HS-5 (cell line): ENCODE measurements around the gene PTPN22.

Experiments used
- DNase-seq: peaks from one replicate; pipeline ENCODE4 v3.0.0-alpha.2; 2012; ENCODE audit warnings: low read depth

PTPN22 gene

GRCh38 chr1:113850127-113850796, 21.2 kb downstream of the PTPN22 start:
- no peak for DNase-seq

DNA sequence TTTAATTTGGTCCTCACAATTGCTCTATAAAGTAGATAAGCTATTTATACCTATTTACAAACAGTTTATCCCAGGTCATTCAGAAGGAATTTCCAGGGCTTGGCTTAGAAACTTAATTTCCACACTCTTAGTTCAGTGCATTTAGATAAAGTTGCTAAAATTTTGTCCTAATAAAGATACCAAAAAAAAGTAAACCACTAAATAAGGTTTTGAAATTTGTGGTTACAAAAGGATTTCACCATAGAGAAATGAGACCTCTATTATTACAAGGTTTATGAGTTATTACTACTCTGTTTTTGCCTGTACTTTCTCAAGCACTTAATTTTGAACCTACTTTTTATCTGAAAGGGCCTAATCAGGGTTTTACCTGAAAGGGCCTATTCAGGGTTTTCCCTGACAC, 22.4 kb downstream of the PTPN22 start:
- DNase-seq: no peak

GRCh38 chr1:113846391-113847035, 25.0 kb downstream of the PTPN22 start:
- DNase-seq: no peak

DNA sequence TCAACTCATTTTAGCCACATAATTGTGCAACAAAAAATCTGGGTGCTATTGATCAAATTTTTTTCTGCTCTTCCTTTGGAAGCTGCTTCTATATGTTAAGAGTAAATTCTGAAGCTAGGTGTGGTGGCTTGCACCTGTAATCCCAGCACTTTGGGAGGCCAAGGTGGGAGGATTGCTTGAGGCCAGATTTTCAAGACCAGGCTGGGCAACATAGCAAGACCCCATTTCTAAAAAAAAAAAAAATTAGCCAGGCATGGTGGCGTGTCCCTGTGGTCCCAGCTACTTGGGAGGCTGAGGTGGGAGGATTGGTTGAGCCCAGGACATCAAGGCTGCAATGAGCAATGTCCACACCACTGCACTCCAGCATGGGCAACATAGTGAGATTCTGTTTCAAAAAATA, 35.0 kb downstream of the PTPN22 start:
- DNase-seq: no peak

DNA sequence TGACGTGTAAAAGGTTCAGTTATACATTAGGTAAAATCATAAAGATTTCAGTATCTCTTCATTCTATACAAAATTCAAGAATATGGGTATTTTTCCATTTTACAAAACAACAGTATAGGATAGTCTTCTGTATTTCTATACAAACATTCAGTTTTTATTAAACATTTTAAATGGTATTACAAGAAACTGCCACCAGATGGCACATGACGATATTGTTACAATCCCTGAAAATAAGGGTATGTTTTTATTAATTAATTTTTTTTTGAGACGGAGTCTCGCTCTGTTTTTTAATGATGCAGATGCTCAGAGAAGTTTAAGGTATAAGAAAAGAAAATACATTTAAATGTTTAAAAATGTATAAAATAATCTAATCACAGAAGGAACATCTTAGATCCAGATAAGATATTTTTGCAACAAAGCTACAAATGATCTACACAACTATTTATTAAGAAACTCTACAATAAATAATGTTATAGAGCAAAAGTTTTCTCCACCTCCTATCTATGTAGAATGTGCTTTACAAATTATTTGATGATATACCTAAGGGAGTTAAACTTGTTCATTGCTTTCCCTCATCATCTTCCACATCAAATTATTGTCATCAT, 35.7 kb downstream of the PTPN22 start:
- DNase-seq: peak; percentile 45

- DNase-seq: no peak
These were observed 36.8 kb downstream of the PTPN22 start for GRCh38 chr1:113834716-113835115.

DNA sequence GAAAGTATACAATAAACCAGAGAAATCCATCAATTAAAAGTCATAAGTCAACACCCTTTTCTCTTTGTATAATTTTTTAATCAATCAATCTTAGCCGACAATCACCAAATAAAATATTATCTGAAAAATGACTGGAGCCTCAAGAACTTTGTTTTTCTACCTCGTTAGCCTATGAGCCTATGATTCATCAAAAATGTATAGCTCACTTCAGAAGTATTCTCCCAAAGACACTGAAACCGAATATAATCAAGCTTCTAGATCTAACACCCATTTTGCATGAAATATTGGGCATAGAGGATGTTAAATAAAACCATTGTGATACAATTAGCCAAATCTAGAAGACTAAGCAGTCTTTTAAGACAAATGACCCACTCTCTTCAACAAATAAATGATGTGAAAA, 41.5 kb downstream of the PTPN22 start:
- DNase-seq: peak; percentile 36

DNA sequence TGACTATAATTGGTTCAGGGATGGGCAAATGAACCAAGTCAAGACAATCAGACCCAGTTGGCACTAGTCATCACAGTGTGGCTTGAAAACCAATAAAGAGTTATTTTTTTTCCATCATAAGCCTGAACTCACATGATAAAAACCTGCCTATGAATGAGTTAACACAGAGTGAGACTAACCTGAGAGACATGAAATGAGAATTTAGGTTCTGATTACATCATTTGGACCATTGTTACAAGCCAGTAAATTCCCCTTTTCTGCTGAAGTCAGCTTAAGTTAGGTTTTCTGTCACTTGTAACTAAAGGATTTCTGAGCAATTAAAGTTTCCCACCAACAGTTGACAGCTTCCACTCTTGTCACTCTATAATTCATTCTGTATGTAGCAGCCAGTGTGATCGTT, 49.6 kb downstream of the PTPN22 start:
- no peak for DNase-seq

GRCh38 chr1:113818578-113818977, 52.9 kb downstream of the PTPN22 start:
- DNase-seq: no peak

- DNase-seq: no peak
These were observed 58.3 kb downstream of the PTPN22 start for GRCh38 chr1:113813218-113813617.

GRCh38 chr1:113812661-113813135, 58.8 kb downstream of the PTPN22 start:
- no peak for DNase-seq

GRCh38 chr1:113811888-113812660, 59.4 kb downstream of the PTPN22 start, which contains the start of gene RSBN1:
TSS of gene RSBN1 (minus strand) at chr1:113812476. CDS start at chr1:113812412, 64 bp downstream.
- peak; percentile 98 for DNase-seq

DNA sequence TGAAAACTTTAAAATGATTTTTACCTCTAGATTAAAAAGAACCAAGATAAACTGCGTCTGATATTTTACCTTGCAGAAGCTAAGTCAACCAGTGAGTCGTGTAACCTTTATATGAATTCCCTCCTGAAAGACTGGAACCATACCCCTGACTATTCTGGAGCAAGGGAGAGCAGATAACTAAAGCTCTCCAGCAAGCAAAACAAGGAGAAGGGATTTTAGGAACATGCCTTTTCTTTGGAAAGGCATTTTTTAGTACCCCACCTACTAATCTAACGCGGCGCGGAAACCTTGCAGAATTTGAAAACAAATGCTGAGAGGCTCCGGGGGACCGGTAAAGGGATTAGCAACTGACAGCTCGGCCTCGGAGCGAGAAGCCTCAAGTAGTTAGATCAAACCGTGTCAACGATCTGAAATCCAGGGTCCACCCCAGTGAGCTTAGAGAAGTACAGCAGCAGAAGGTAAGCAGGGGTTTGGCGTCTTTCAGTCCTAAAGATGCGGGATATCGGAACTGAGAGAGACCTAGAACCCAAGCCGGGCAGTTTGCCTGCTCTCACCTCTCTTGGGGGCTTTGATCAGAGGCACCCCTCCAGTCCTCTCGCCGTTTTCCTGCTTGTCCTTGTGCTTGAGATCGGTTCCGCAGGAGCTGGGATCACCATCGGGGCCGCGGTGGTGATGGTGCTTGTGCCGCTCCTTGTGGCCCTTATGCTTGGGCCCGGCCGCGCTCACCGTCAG, 60.2 kb downstream of the PTPN22 start:
- peak; percentile 23 for DNase-seq

DNA sequence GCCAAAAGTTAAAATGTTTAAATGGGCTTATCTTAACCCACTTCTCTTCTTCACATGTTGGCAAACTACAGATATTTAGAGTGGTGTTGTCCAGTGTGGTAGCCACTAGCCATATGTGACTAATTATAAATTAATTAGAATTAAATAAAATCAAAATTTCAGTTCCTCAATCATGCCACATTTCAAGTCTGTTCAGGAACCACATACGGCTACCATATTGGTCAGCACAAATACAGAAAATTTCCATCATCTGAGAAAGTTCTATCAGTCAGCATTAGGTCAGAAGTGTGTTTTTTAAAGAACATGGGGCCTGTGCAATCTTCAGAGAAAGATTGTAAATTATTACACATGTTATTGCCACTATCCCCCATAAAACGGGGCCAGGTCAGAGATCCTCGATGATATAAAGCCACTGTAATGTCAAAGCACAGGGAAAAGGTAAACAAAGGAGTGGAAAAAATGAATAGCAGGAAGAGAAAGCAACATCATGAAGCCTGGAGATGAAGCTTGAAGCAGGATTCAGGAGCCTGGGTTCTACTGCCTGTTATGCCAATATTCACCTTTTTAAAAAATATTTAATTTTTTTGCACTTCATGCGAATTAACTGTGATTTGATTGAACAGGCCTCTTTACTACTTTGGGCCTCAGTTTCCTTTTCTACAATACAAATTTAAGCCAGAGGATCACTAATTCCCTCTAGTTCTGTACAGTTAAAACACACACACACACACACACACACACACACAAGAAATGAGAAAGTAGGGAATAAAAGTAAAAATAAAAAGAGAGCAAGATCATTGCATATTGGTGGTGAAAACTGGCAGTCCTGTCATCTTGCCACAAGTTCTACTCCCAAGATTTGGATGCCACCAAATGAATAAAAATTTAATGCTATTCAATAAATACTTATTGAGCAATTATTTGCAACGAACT, 61.6 kb downstream of the PTPN22 start:
- DNase-seq: no peak

DNA sequence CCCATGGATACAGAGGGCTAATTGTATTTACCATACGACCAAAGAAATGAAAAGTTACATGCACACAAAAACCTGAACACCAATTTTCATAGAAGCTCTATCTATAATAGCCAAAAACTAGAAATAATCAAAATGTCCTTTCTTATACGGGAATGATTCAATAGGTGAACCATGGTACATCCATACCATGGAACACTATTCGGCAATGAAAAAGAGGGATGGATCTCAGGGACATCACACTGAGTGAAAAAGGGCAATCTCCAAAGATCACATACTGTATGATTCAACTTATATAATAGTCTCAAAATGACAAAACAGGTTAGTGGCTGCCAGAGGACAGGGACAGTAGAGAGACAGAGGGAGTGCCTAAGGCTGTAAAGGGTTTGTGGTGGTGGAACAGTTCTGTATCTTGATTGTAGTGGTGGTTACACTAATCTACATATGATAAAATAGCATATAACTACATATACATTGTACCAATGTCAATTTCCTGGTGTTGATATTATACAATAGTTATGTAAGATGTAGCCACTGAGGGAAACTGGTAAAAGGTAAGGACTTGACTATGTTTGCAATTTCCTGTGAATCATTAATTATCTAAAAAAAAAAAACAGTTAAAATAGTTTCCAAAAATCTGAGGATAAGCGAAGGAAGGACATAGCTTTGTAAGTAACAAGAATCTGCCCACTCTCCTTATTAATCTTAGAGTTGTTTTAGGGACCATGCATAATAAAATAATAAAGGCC, 62.9 kb downstream of the PTPN22 start:
- DNase-seq: no peak

DNA sequence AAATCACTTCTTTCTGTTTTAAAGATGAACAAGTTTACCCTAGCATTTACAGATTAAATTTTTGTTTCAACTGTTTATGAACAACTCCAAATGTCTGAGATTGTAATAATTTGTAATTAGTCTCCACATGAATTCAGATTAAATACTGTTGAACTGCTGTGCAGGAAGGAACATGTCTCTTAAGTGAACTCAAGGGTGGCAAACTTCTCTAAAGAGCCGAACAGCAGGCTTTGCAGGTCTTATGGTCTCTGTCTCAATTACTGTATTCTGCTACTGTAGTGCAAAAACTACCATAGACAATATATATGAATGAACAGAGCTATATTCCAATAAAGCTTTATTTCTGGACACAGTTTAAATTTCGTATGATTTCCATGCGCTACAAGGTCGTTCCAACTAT, 65.9 kb downstream of the PTPN22 start:
- no peak for DNase-seq

DNA sequence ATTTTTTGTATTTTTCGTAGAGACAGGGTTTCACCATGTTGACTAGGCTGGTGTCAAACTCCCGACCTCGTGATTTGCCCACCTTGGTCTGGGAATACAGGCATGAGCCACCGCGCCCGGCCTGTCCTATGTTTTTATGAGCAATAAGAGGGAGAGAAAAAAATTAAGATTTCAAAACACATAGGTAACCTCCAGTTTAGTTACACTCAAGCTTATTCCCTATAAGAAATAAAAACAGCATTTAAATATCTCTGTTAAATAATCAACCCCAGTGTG, 66.3 kb downstream of the PTPN22 start:
- DNase-seq: no peak

GRCh38 chr1:113804421-113805255, 66.9 kb downstream of the PTPN22 start:
- peak; percentile 57 for DNase-seq

GRCh38 chr1:113802367-113803007, 69.0 kb downstream of the PTPN22 start:
- DNase-seq: no peak
